Adipocyte (in vitro differentiated cells): ENCODE data around the gene TMA7B.

Source experiments
- DNase-seq: peaks from one replicate; pipeline ENCODE4 v3.0.0-alpha.2; 2015; ENCODE audit warnings: low read depth
- H3K27me3 ChIP-seq: replicated peaks from 2 replicates; pipeline ENCODE4 v1.7.0; 2013; ENCODE audit warnings: mild to moderate bottlenecking, low read length, moderate library complexity; ENCODE audit not compliant: control insufficient read depth, insufficient read depth
- H3K36me3 ChIP-seq: 2 replicates; pipeline ENCODE4 v1.7.0; 2013; ENCODE audit warnings: low read length, mild to moderate bottlenecking, moderate library complexity; ENCODE audit not compliant: control insufficient read depth, insufficient read depth, severe bottlenecking
- H3K4me1 ChIP-seq: 2 replicates; pipeline ENCODE4 v1.7.0; 2013; ENCODE audit warnings: mild to moderate bottlenecking, low read length, moderate library complexity; ENCODE audit not compliant: control insufficient read depth, insufficient read depth
- H3K4me3 ChIP-seq: 2 replicates; pipeline ENCODE4 v1.7.0; 2013; ENCODE audit warnings: mild to moderate bottlenecking, low read length, moderate library complexity
- H3K9ac ChIP-seq: 2 replicates; pipeline ENCODE4 v1.7.0; 2013; ENCODE audit warnings: mild to moderate bottlenecking, low read length, moderate library complexity
- H3K9me3 ChIP-seq: 2 replicates; pipeline ENCODE4 v1.7.0; 2013; ENCODE audit warnings: mild to moderate bottlenecking, low read length, moderate library complexity; ENCODE audit not compliant: control insufficient read depth

TMA7B gene

GRCh38 chr22:39973656-39974055 lies 13.5 kb downstream of the TMA7B start:
- Histone ChIP-seq H3K9me3 (no peaks in the 10 kb centered on the region), H3K4me1 (peaks cover 8% of the 10 kb centered on the region), H3K27me3 (peaks cover 77% of the 10 kb centered on the region), H3K36me3 (no peaks in the 10 kb centered on the region), H3K4me3 (no peak overlapping the region), H3K9ac (no peak overlapping the region)
- DNase-seq, result no peak

- H3K9ac ChIP-seq, result no peak overlapping the region
- peaks cover under 1% of the 10 kb centered on the region for H3K9me3 ChIP-seq
- H3K4me3 ChIP-seq, result no peak overlapping the region
- no peak for DNase-seq
- H3K36me3 ChIP-seq, result no peaks in the 10 kb centered on the region
- H3K4me1 ChIP-seq, result peaks cover 4% of the 10 kb centered on the region
- peaks cover 80% of the 10 kb centered on the region for H3K27me3 ChIP-seq
Measured at GRCh38 chr22:39974065-39974464, 13.9 kb downstream of the TMA7B start.

GRCh38 chr22:39979048-39979447 lies 18.9 kb downstream of the TMA7B start:
- no peak for DNase-seq
- Histone ChIP-seq H3K4me1 (no peaks in the 10 kb centered on the region), H3K36me3 (no peaks in the 10 kb centered on the region), H3K4me3 (no peak overlapping the region), H3K9me3 (peaks cover 5% of the 10 kb centered on the region), H3K27me3 (peaks cover 64% of the 10 kb centered on the region), H3K9ac (no peak overlapping the region)

- Histone ChIP-seq H3K36me3 (no peaks in the 10 kb centered on the region), H3K27me3 (peaks cover 60% of the 10 kb centered on the region), H3K9me3 (peaks cover 5% of the 10 kb centered on the region), H3K4me3 (no peak overlapping the region), H3K9ac (no peak overlapping the region), H3K4me1 (no peaks in the 10 kb centered on the region)
- no peak for DNase-seq
Measured at GRCh38 chr22:39979458-39979857, 19.3 kb downstream of the TMA7B start.

GRCh38 chr22:39980596-39980995 lies 20.4 kb downstream of the TMA7B start:
- Histone ChIP-seq H3K9me3 (peaks cover 5% of the 10 kb centered on the region), H3K27me3 (peaks cover 59% of the 10 kb centered on the region), H3K36me3 (no peaks in the 10 kb centered on the region), H3K9ac (no peak overlapping the region), H3K4me3 (no peak overlapping the region), H3K4me1 (no peaks in the 10 kb centered on the region)
- DNase-seq, result no peak

GRCh38 chr22:39983346-39983745 lies 23.1 kb downstream of the TMA7B start:
- peaks cover 5% of the 10 kb centered on the region for H3K9me3 ChIP-seq
- H3K4me3 ChIP-seq, result no peak overlapping the region
- H3K27me3 ChIP-seq, result peaks cover 46% of the 10 kb centered on the region
- H3K9ac ChIP-seq, result no peak overlapping the region
- no peaks in the 10 kb centered on the region for H3K36me3 ChIP-seq
- no peak for DNase-seq
- H3K4me1 ChIP-seq, result no peaks in the 10 kb centered on the region

GRCh38 chr22:39984006-39984405 lies 23.8 kb downstream of the TMA7B start:
- H3K4me3 ChIP-seq, result no peak overlapping the region
- H3K27me3 ChIP-seq, result peaks cover 50% of the 10 kb centered on the region
- peaks cover 5% of the 10 kb centered on the region for H3K9me3 ChIP-seq
- no peak for DNase-seq
- H3K36me3 ChIP-seq, result no peaks in the 10 kb centered on the region
- H3K4me1 ChIP-seq, result no peaks in the 10 kb centered on the region
- H3K9ac ChIP-seq, result no peak overlapping the region

- no peaks in the 10 kb centered on the region for H3K36me3 ChIP-seq
- H3K4me3 ChIP-seq, result no peak overlapping the region
- H3K9ac ChIP-seq, result no peak overlapping the region
- H3K4me1 ChIP-seq, result no peaks in the 10 kb centered on the region
- no peak for DNase-seq
- peaks cover 47% of the 10 kb centered on the region for H3K27me3 ChIP-seq
- no peaks in the 10 kb centered on the region for H3K9me3 ChIP-seq
Measured at GRCh38 chr22:39984746-39985145, 24.5 kb downstream of the TMA7B start.

- DNase-seq, result no peak
- peaks cover 39% of the 10 kb centered on the region for H3K27me3 ChIP-seq
- no peaks in the 10 kb centered on the region for H3K4me1 ChIP-seq
- H3K9me3 ChIP-seq, result no peaks in the 10 kb centered on the region
- H3K4me3 ChIP-seq, result no peak overlapping the region
- H3K36me3 ChIP-seq, result no peaks in the 10 kb centered on the region
- H3K9ac ChIP-seq, result no peak overlapping the region
Measured at GRCh38 chr22:39985383-39986035, 25.3 kb downstream of the TMA7B start.

- Histone ChIP-seq H3K4me3 (no peak overlapping the region), H3K27me3 (peaks cover 43% of the 10 kb centered on the region), H3K9ac (no peak overlapping the region)
Measured at GRCh38 chr22:39988386-39989114, 28.4 kb downstream of the TMA7B start.

GRCh38 chr22:39989633-39990032 lies 29.4 kb downstream of the TMA7B start:
- H3K27me3 ChIP-seq, result peaks cover 49% of the 10 kb centered on the region

More at GRCh38 chr22:39988386-39989114, 28.4 kb downstream of the TMA7B start:
- Histone ChIP-seq H3K4me1 (no peaks in the 10 kb centered on the region), H3K9me3 (no peaks in the 10 kb centered on the region), H3K36me3 (no peaks in the 10 kb centered on the region)
- no peak for DNase-seq

More at GRCh38 chr22:39989633-39990032, 29.4 kb downstream of the TMA7B start:
- Histone ChIP-seq H3K36me3 (no peaks in the 10 kb centered on the region), H3K9me3 (no peaks in the 10 kb centered on the region), H3K4me3 (no peak overlapping the region), H3K4me1 (no peaks in the 10 kb centered on the region), H3K9ac (no peak overlapping the region)
- no peak for DNase-seq
